DOHH2 (cell line): ENCODE results near the gene C10orf143.

Experiments
- EZH2phosphoT487 ChIP-seq: fragments of 200-600 bp; sonication (generic); IDR thresholded peaks from 2 replicates; pipeline ENCODE4 v1.6.1; 2017; ENCODE audit warnings: borderline replicate concordance, mild to moderate bottlenecking, antibody characterized with exemption, low read length, moderate library complexity, mixed read lengths
- TF ChIP-seq, protein P1 (sequence below): fragments of 200-600 bp; sonication (generic); IDR thresholded peaks from one replicate; pipeline ENCODE4 v1.5.1; 2014; ENCODE audit warnings: antibody characterized with exemption, mild to moderate bottlenecking, low read depth, low read length; ENCODE audit not compliant: poor library complexity, severe bottlenecking

DNA sequence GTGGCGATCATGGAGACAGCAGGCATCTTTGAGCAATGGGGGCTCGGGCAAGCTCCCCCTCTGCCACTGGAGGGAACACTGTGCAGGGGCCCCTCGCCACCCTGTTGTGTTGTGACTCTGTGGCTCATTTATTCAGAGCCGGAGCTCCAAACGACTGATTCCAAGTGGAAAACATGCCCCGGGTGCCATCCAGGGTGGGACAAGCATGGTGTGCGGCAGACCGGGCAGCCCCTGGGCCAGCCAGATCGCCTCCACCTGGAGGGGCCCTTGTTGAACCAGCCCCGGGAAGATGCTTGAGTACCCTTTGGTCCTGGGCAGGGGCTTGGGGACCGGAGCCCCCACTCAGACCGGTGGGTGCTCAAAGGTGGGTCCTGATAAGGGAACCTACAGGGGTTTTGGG is 61.4 kb downstream of the C10orf143 start:
- no peak for TF ChIP-seq EZH2phosphoT487
- TF ChIP-seq, protein P1, sequence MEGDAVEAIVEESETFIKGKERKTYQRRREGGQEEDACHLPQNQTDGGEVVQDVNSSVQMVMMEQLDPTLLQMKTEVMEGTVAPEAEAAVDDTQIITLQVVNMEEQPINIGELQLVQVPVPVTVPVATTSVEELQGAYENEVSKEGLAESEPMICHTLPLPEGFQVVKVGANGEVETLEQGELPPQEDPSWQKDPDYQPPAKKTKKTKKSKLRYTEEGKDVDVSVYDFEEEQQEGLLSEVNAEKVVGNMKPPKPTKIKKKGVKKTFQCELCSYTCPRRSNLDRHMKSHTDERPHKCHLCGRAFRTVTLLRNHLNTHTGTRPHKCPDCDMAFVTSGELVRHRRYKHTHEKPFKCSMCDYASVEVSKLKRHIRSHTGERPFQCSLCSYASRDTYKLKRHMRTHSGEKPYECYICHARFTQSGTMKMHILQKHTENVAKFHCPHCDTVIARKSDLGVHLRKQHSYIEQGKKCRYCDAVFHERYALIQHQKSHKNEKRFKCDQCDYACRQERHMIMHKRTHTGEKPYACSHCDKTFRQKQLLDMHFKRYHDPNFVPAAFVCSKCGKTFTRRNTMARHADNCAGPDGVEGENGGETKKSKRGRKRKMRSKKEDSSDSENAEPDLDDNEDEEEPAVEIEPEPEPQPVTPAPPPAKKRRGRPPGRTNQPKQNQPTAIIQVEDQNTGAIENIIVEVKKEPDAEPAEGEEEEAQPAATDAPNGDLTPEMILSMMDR = no peak
